Activated B cell treated with CpG ODN at 0.5 μM for 24 hours (primary cell): ENCODE results near the gene SPG7. TPM values are rescaled to one million over a fixed set of nuclear protein-coding genes. Genes with fewer than 3 reads are reported as not detected.

Source experiments
- ATAC-seq: fragments of 200-7000 bp; cut with Tn5 transposase; one replicate; pipeline ENCODE4 v1.10.0; 2021; ENCODE audit warnings: low read depth, mild to moderate bottlenecking, moderate library complexity
- CTCF ChIA-PET: fragments of 350-600 bp; sonication (Branson Sonifier 250); formaldehyde crosslinking; loops from one replicate; lab custom pipeline; 2021; ENCODE audit warnings: antibody characterized with exemption; lab: Charles Lee
- POLR2A ChIA-PET: fragments of 350-600 bp; sonication (Branson Sonifier 250); formaldehyde crosslinking; loops from one replicate; lab custom pipeline; 2021; ENCODE audit warnings: antibody characterized with exemption; lab: Charles Lee
- DNase-seq: peaks from one replicate; pipeline ENCODE4 v3.0.0; 2022
- H3K27ac Mint-ChIP-seq: one replicate; pipeline ENCODE4 v1.8.0; 2020; ENCODE audit warnings: mixed read lengths
- H3K27me3 Mint-ChIP-seq: one replicate; pipeline ENCODE4 v1.8.0; 2021; ENCODE audit warnings: mixed read lengths
- H3K36me3 Mint-ChIP-seq: one replicate; pipeline ENCODE4 v1.8.0; 2021; ENCODE audit warnings: low read depth, mixed read lengths
- H3K4me1 Mint-ChIP-seq: one replicate; pipeline ENCODE4 v1.8.0; 2021; ENCODE audit warnings: mixed read lengths
- H3K4me3 Mint-ChIP-seq: one replicate; pipeline ENCODE4 v1.8.0; 2020; ENCODE audit warnings: mild to moderate bottlenecking, mixed read lengths
- H3K9me3 Mint-ChIP-seq: one replicate; pipeline ENCODE4 v1.8.0; 2020; ENCODE audit warnings: mixed read lengths
- intact Hi-C: fragments of 100-400 bp; cut with micrococcal nuclease; formaldehyde crosslinking; loops from one replicate; pipeline ENCODE4 v1.15.1; 2024
- total RNA-seq: library from RNA; stranded (reverse); gene quantifications from 2 replicates; pipeline ENCODE4 v1.2.3, GENCODE V29; 2022
- TF ChIP-seq, protein P1 (sequence below): fragments of 200-600 bp; IDR thresholded peaks from one replicate; pipeline ENCODE4 v1.8.0; 2022; ENCODE audit warnings: antibody characterized with exemption, mild to moderate bottlenecking

The SPG7 gene
- total RNA-seq, 1 donor from 2014 or later = 102 TPM

DNA sequence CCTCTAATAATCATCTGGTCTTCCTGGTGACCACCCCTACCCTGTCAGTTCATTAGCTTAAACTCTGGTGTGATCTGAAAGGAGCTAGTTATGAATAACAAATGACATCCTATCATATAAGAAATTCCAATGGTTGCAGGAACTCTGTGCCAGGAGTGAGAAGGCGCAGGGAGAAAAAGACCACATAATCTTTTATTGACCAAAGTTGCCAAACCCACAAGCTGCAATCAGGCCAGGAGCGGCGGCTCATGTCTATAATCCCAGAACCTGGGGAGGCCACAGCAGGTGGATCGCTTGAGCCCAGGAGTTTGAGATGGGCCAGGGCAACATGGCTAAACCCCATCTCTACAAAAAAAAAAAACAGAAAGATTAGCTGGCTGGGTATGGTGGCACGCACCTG is 41.3 kb upstream of the SPG7 start:
- ATAC-seq (no peak), DNase-seq (no peak)
- Mint-ChIP-seq H3K27ac (no peak overlapping the region), H3K4me1 (peaks cover 43% of the 10 kb centered on the region), H3K9me3 (no peaks in the 10 kb centered on the region), H3K27me3 (no peaks in the 10 kb centered on the region), H3K4me3 (no peak overlapping the region), H3K36me3 (peaks cover 26% of the 10 kb centered on the region)
- TF ChIP-seq, protein P1, sequence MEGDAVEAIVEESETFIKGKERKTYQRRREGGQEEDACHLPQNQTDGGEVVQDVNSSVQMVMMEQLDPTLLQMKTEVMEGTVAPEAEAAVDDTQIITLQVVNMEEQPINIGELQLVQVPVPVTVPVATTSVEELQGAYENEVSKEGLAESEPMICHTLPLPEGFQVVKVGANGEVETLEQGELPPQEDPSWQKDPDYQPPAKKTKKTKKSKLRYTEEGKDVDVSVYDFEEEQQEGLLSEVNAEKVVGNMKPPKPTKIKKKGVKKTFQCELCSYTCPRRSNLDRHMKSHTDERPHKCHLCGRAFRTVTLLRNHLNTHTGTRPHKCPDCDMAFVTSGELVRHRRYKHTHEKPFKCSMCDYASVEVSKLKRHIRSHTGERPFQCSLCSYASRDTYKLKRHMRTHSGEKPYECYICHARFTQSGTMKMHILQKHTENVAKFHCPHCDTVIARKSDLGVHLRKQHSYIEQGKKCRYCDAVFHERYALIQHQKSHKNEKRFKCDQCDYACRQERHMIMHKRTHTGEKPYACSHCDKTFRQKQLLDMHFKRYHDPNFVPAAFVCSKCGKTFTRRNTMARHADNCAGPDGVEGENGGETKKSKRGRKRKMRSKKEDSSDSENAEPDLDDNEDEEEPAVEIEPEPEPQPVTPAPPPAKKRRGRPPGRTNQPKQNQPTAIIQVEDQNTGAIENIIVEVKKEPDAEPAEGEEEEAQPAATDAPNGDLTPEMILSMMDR = no peak
- ChIA-PET POLR2A (interaction anchor here (0.6 to 3.8 kb wide), 5 partner anchors 10 to 31 kb away, joined by 3 to 13 read pairs (median 3); partner anchors contain the start of gene ANKRD11), CTCF (no interaction called here)
- intact Hi-C loops = no loop called here

DNA sequence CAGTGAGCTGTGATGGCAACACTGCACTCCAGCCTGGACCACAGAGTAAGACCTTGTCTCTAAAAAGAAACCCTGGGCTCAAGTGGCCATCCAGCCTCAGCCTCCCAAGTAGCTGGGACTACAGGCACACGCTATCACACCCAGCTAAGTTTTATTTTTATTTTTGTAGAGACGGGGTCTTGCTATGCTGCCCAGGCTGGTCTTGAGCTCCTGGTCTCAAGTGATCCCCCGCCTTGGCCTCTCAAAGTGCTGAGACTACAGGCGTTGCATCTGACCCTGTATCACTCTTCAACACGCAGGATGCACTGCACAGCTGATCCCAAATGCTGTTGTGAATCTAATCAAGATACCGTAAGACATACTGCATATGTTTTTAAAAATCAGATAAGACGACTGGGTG is 40.8 kb upstream of the SPG7 start:
- Mint-ChIP-seq H3K27me3 (no peaks in the 10 kb centered on the region), H3K4me3 (no peak overlapping the region), H3K4me1 (peaks cover 48% of the 10 kb centered on the region), H3K9me3 (no peaks in the 10 kb centered on the region), H3K36me3 (peaks cover 26% of the 10 kb centered on the region), H3K27ac (no peak overlapping the region)
- intact Hi-C loops = no loop called here
- no peak for DNase-seq
- no peak for ATAC-seq
- TF ChIP-seq, protein P1 = no peak
- POLR2A ChIA-PET = interaction anchor here (0.6 to 3.8 kb wide), 5 partner anchors 9 to 31 kb away, joined by 3 to 13 read pairs (median 3); partner anchors contain the start of gene ANKRD11
- CTCF ChIA-PET = no interaction called here

DNA sequence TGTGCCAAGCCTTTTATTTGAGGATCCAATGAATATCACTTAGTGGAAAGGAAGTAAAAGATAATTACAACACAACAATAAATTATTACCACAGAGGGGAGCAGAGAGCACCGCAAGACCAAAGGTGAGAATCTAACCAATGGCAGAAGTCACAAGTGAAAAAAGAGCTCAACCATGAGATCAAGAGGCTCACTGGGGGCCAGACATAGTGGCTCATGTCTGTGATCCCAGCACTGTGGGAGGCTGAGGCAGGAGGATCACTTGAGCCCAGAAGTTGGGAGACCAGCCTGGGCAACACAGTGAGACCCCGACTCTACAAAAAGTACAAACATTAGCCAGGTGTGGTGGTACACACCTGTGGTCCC is 35.5 kb upstream of the SPG7 start:
- Mint-ChIP-seq H3K4me1 (peaks cover 72% of the 10 kb centered on the region), H3K27me3 (no peaks in the 10 kb centered on the region), H3K4me3 (no peak overlapping the region), H3K9me3 (no peaks in the 10 kb centered on the region), H3K27ac (no peak overlapping the region), H3K36me3 (peaks cover 12% of the 10 kb centered on the region)
- ChIA-PET POLR2A (no interaction called here), CTCF (no interaction called here)
- intact Hi-C loops = no loop called here
- no peak for ATAC-seq
- TF ChIP-seq, protein P1 = no peak
- DNase-seq = no peak

DNA sequence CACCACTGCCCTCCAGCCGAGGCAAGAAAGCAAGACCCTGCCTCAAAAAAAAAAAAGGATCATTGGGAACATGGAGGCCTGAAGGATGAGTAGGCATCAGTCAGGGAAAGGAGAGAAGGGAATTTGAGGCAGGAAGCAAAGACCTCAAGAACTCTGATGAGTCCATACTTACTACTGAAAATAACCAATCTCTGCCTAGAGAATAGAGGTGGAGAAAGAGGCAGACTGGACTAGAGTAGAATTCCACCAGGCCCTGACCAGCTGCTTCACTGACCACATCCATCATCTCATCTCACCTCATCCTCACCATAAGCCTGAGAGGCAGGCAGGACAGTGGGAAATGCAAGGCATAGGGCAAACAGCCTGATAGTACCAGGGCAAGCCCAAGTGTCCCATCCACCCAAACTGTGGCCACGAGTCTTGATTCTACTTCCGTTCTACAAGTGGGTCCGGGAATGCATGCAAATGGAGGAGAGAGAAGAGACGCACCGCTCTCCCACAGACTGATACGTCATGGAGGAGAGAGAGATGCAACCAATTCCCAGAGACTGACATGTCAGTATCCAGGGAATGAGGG is 35.0 kb upstream of the SPG7 start:
- CTCF ChIA-PET = no interaction called here
- Mint-ChIP-seq H3K4me3 (no peak overlapping the region), H3K9me3 (no peaks in the 10 kb centered on the region), H3K27me3 (no peaks in the 10 kb centered on the region), H3K27ac (no peak overlapping the region), H3K36me3 (peaks cover 7% of the 10 kb centered on the region), H3K4me1 (peaks cover 75% of the 10 kb centered on the region)
- intact Hi-C loops = no loop called here
- POLR2A ChIA-PET = interaction anchor here (2.3 kb wide), 1 partner anchor 15 kb away, joined by 13 read pairs; no protein-coding TSS in a partner anchor
- ATAC-seq = no peak
- TF ChIP-seq, protein P1 = no peak
- DNase-seq = no peak

DNA sequence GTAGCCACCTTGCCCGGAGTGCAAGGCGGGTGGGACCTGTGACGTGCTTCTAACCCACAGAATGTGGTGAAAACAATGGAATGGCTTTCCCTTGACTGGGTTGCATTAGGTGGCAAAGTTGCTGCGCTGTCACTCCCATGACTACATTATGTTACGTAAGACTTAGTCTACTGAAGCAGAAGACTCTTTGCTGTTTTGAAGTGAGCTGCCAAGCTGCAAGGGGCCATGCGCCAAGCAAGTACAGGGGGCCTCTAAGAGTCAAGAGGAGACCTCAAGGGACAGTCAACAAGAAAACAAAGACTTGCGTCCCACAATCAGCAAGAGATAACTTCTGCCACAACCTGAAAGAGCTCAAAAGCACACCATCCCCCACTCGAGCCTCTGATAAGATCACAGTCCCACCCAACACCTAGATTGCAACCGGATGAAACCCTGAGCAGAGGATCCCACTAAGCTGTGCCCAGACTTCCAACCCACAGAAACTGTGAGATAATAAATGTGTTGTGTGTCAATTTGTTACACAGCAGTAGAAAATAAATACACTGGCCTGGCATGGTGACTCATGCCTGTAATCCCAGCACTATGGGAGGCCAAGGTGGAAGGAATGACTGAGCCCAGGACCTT is 34.3 kb upstream of the SPG7 start:
- TF ChIP-seq, protein P1 = no peak
- POLR2A ChIA-PET = interaction anchor here (0.8 to 2.3 kb wide), 2 partner anchors 11 to 15 kb away, joined by 3 to 13 read pairs; no protein-coding TSS in a partner anchor

More for the DNA sequence above, 34.3 kb upstream of the SPG7 start:
- Mint-ChIP-seq H3K27ac (no peak overlapping the region), H3K27me3 (no peaks in the 10 kb centered on the region), H3K9me3 (no peaks in the 10 kb centered on the region), H3K36me3 (peaks cover 8% of the 10 kb centered on the region), H3K4me1 (peaks cover 81% of the 10 kb centered on the region), H3K4me3 (no peak overlapping the region)
- no peak for DNase-seq
- intact Hi-C loops = no loop called here
- CTCF ChIA-PET = no interaction called here
- no peak for ATAC-seq
